HG03025 (cell line): ENCODE results near the gene C9orf72.
"Not testable (repeated sequence)": the region's sequence is repeated elsewhere in the genome, so short reads cannot be mapped to it uniquely, and the experiment has no call there.

Experiments
- ATAC-seq: cut with Tn5 transposase; IDR thresholded peaks from one replicate; pipeline ENCODE4 v1.9.1; 2021; ENCODE audit warnings: mild to moderate bottlenecking, moderate library complexity; ENCODE audit not compliant: unreplicated experiment, low FRiP score

Gene C9orf72

GRCh38 chr9:27572918-27573633 is at the start of gene C9orf72:
TSS of gene C9orf72 (minus strand) at chr9:27573481. CDS start at chr9:27567120, 6,361 bp downstream.
- peak; percentile 68 for ATAC-seq

DNA sequence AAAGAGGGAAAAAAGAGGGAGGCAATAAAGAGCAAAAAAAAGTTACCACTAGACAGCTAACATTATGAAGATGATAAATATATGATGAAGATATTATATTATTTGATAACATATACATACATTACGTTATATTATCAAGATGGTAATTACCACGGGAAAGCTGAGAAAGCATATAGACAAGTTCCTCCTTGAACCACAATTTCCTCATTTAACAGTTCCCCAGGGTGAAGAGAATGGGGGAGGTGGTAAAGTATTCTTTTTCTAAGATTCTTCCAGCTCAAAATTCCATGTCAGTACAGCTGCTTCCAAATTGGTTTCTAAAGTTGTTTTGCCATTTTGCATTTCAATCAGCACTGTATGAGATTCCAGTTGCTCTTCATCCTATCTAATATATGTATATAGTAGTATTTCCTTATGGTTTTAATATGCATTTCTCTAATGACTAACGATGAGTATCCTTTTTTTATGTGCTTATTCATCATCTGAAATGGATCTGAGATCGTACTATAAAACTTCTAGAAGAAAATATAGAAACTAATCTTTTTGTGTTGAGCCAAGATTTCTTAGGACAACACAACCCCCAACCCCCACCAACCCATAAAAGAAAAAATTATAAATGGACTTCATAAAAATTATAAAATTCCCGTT is 49.5 kb upstream of the C9orf72 start:
- no peak for ATAC-seq

- ATAC-seq = no peak
Measured at GRCh38 chr9:27619743-27620142, 46.5 kb upstream of the C9orf72 start.

DNA sequence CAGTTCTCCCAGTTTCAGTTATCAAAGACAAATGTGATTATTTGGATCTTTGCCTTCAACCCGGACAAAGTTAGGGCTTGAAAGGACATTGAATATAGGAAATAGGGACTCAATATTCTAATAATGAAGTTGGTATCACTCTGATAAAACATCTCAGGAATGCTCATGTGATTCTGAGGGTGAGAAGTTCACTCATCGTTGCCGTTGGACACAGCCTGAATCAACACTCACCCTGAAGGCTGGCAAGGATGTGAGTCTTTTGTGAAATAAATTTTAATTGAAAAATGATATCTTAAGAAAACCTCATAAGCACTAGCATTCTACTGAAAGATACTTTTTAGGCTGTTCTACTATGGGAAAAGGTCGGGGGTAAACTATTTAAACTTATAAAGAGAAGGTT is 44.8 kb upstream of the C9orf72 start:
- ATAC-seq = no peak

GRCh38 chr9:27614551-27614950 is 41.3 kb upstream of the C9orf72 start:
- ATAC-seq = no peak

- ATAC-seq = not testable (repeated sequence)
Measured at GRCh38 chr9:27612036-27612435, 38.8 kb upstream of the C9orf72 start.

DNA sequence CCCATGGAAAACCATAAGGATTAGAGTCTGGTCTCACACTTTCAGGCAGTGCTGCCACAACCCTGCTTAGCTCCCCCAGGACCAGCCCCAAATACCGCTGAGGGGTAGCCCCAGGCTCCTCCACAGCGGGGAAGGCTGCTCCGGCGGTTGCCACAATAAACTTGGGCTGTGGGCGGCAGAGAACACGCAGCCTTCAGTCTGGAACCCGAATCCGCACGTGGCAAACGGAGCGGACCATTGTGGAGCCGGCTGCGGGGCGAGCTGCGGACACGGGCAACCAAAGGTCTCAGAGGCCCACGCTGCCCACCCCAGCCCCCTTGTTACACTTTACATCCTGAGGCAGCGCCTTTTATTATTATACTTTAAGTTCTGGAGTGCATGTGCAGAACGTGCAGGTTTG is 37.3 kb upstream of the C9orf72 start:
- no peak for ATAC-seq

- ATAC-seq = no peak
Measured at GRCh38 chr9:27602954-27603353, 29.7 kb upstream of the C9orf72 start.

DNA sequence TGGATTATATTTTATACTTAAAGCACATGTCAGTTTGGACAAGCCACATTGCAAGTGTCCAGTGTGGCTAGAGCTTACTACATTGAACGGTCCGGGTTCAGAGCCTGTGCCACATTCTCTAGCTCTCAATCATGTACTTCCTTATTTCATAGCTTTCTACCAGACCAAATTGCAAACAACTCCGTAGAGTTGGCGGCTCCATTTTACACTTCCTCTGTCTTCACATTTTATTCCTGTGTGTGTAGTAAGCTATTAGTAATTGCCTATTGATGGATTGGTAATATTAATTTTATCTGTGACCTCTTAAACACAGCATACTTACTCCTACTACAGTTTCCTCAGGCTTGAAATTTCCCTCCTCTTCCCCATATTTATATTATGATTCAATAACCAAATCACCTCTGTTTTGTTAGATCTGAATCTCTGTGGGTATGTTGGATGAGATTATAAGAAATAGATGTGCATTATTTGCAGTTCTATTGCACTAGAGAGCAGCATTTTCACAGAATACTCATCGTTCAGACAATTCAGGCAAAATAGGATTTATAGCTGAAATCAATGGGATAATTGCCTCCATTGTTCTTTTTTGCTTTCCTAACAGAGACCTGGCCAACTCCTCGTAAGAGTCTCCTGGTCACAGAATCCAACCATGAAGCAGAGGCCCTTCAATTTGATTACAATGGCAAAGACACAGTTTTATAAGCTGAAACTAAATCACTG is 29.0 kb upstream of the C9orf72 start:
- ATAC-seq = no peak

- ATAC-seq = no peak
Measured at GRCh38 chr9:27601396-27601795, 28.1 kb upstream of the C9orf72 start.

DNA sequence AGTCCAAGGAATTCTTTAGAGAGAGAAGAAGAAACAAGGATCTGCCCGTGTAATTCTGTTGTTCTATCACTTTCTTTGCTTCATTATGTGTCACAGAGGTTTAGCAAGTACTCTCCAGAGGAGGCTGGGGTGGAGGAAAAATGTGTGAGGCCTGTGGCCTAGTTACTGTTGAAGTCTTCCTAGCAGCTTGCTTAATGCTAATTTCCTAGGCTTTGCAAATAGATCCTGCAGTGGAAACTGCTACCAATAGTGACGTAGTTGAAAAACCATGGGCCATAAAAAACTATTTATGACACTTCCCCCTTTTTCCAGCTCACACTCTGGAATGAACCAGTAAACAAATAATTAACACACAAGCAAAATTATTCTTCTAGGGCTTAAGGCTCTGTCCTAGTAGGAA is 27.0 kb upstream of the C9orf72 start:
- no peak for ATAC-seq

DNA sequence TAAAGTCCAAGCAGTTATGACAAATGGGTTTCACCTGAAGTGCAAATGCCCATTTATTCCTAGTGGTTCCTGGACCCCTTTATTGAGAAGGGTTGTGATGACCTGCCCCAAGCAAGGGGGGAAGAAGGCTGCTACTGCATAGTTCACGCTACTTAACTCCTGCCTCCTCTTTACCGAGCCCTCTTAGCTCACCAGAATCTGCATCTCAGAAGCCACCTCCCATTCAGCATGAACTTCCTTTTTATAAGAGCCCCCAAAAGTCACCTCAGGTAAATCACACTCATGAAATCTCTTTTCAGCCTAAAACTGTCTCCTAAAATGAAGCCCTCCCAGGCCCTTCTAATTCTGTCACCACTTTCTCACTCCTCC is 26.6 kb upstream of the C9orf72 start:
- ATAC-seq = no peak

DNA sequence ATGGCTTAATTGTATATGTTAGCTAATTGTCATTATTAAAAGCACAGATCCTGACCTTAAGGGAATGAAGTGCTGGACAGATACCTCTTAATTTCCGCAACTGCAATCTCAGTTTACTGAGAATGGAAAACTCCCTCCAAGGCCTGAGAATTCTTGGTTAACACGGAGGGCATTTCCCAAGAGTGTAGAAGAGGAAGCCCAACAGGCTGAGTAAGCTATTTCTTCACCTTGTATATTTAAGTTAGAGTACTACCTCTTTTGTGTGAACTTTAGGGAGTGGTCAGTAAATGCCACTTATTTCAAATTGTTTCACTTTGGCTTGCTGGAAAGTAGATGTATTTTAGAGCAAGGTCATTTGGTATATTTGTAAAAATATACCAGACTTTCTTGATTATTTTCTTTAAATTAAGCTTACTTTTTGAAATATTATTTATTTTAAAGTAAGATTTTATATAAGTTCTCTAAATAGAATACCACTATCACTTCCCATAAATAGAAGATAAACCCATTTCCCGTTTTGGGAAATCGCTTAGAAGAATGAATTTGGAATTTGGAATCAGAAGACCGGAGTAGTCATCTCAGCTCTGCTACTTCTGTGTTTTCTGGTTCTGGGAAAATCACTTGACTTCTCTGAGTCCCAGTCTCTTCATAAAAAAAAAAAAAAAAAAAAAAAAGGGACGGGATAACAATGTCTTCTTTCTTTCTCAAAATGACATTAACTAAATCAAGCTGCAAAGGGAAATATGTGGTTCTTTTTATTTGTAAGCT is 26.0 kb upstream of the C9orf72 start:
- no peak for ATAC-seq

GRCh38 chr9:27595733-27596132 is 22.5 kb upstream of the C9orf72 start:
- no peak for ATAC-seq

DNA sequence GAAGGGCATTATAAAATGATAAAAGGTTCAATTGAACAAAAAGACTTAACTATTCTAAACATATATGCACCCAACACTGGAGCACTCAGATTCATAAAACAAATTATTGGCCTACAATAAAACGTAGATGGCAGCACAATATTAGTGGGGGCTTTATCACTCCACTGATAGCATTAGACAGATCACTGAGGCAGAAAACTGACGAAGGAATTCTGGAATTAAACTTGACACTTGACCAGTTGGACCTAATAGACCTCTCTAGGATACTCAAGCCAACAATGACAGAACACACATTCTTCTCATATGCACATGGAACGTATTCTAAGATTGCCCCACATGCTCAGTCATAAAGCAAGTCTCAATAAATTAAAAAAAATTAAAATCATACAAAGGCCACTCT is 18.4 kb upstream of the C9orf72 start:
- no peak for ATAC-seq

DNA sequence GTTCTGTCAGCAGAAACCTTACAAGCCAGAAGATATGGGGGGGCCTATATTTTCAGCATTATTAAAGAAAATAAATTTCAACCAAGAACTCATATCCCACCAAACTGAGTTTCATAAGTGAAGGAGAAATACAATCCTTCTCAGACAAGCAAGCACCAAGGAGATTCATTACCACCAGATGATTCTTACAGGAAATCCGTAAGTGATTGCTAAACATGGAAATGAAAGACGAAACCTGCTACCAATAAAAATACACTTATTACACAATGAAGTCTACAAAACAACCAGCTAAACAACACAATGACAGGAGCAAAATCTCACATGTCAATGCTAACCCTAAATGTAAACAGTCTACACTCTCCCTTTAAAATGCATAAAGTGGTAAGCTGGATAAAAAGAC is 17.8 kb upstream of the C9orf72 start:
- ATAC-seq = no peak

GRCh38 chr9:27590651-27591050 is 17.4 kb upstream of the C9orf72 start:
- no peak for ATAC-seq

DNA sequence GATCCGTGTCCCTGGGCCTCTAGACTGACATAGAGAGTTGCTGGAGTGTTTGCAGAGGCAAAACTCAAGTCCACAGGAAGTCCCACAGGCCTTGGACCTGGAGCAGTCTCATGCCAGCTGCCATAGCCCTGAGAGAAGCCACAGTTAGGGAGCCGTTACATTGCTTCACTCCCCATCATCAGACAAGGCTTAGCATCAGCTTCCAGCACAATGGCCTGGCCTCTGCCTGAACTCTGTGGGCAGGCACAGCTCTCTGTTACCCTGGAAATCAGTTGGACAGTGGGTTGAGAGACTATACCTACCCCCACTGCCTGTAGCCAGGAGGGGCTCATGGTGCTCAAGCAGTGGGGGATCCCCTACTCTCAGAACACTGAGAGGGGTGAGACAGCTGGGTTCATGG is 16.2 kb upstream of the C9orf72 start:
- no peak for ATAC-seq

- ATAC-seq = no peak
Measured at GRCh38 chr9:27586304-27586703, 13.0 kb upstream of the C9orf72 start.

- no peak for ATAC-seq
Measured at GRCh38 chr9:27584931-27585330, 11.7 kb upstream of the C9orf72 start.

- no peak for ATAC-seq
Measured at GRCh38 chr9:27582794-27583193, 9.5 kb upstream of the C9orf72 start.
